A673 (cell line): ENCODE data around the gene B9D1. TPM values are rescaled to one million over a fixed set of nuclear protein-coding genes. Genes with fewer than 3 reads are reported as not detected.

Experiments used
- BruUV-seq: library from RNA; stranded (reverse); fragments of 400-500 nt; replicated peaks from 2 replicates; lab custom pipeline; 2021; lab: Mats Ljungman, UMichigan
- CTCF ChIA-PET: fragments of 300-600 bp; sonication (Branson Sonifier 250); formaldehyde crosslinking; loops from one replicate; lab custom pipeline; 2022; ENCODE audit warnings: antibody characterized with exemption; lab: Charles Lee
- POLR2A ChIA-PET: fragments of 300-600 bp; sonication (Branson Sonifier 250); formaldehyde crosslinking; loops from one replicate; lab custom pipeline; 2022; ENCODE audit warnings: antibody characterized with exemption; ENCODE audit not compliant: low non-redundant PET; lab: Charles Lee
- DNase-seq: peaks from one replicate; pipeline ENCODE4 v3.0.0-alpha.2; 2015; ENCODE audit warnings: low spot score
- H3K27ac ChIP-seq: fragments of 200-600 bp; sonication (generic); 2 replicates; pipeline ENCODE4 v1.5.1; 2016; ENCODE audit warnings: mixed run types, low read depth, mild to moderate bottlenecking, mixed read lengths, antibody characterized with exemption, low read length; ENCODE audit not compliant: poor library complexity, severe bottlenecking
- H3K27me3 ChIP-seq: fragments of 200-600 bp; sonication (generic); replicated peaks from 2 replicates; pipeline ENCODE4 v1.6.1; 2017; ENCODE audit warnings: mixed run types, low read depth, mild to moderate bottlenecking, mixed read lengths, antibody characterized with exemption, low read length; ENCODE audit not compliant: insufficient read depth, poor library complexity
- H3K36me3 ChIP-seq: fragments of 200-600 bp; sonication (generic); 2 replicates; pipeline ENCODE4 v1.6.1; 2016; ENCODE audit warnings: mixed run types, mild to moderate bottlenecking, mixed read lengths, antibody characterized with exemption, low read length; ENCODE audit not compliant: insufficient read depth, poor library complexity, severe bottlenecking
- H3K4me1 ChIP-seq: fragments of 200-600 bp; sonication (generic); 2 replicates; pipeline ENCODE4 v1.6.1; 2017; ENCODE audit warnings: mixed run types, mild to moderate bottlenecking, mixed read lengths, antibody characterized with exemption, low read length; ENCODE audit not compliant: insufficient read depth, poor library complexity, severe bottlenecking
- H3K4me3 ChIP-seq: fragments of 200-600 bp; sonication (generic); 2 replicates; pipeline ENCODE4 v1.5.1; 2016; ENCODE audit warnings: low read depth, mixed run types, mild to moderate bottlenecking, mixed read lengths, low read length; ENCODE audit not compliant: poor library complexity, severe bottlenecking
- H3K9me3 ChIP-seq: fragments of 200-600 bp; sonication (generic); 2 replicates; pipeline ENCODE4 v1.6.1; 2016; ENCODE audit warnings: mixed run types, low read depth, mild to moderate bottlenecking, mixed read lengths, antibody characterized with exemption, low read length; ENCODE audit not compliant: poor library complexity, severe bottlenecking
- EZH2 ChIP-seq: fragments of 200-600 bp; sonication (generic); IDR thresholded peaks from 2 replicates; pipeline ENCODE4 v1.6.1; 2017; ENCODE audit warnings: borderline replicate concordance, low read depth, mild to moderate bottlenecking, mixed read lengths, antibody characterized with exemption, low read length; ENCODE audit not compliant: poor library complexity, severe bottlenecking
- intact Hi-C: fragments of 100-400 bp; cut with micrococcal nuclease; formaldehyde crosslinking; loops from one replicate; pipeline ENCODE4 v1.10.0; 2022; ENCODE audit not compliant: unreplicated experiment
- total RNA-seq: library from RNA; stranded (reverse); gene quantifications from 2 replicates; pipeline ENCODE4 v1.2.3, GENCODE V29; 2021
- TF ChIP-seq, protein P1 (sequence below): fragments of 300-800, 200-600 bp; sonication (generic); conservative IDR thresholded peaks from 2 replicates; pipeline ENCODE4 v1.5.1; 2017; ENCODE audit warnings: low read depth, mild to moderate bottlenecking, antibody characterized with exemption, low read length, moderate library complexity, mixed read lengths

Gene B9D1
- total RNA-seq, 1 experiment from 2014 or later = 37.0 TPM

DNA sequence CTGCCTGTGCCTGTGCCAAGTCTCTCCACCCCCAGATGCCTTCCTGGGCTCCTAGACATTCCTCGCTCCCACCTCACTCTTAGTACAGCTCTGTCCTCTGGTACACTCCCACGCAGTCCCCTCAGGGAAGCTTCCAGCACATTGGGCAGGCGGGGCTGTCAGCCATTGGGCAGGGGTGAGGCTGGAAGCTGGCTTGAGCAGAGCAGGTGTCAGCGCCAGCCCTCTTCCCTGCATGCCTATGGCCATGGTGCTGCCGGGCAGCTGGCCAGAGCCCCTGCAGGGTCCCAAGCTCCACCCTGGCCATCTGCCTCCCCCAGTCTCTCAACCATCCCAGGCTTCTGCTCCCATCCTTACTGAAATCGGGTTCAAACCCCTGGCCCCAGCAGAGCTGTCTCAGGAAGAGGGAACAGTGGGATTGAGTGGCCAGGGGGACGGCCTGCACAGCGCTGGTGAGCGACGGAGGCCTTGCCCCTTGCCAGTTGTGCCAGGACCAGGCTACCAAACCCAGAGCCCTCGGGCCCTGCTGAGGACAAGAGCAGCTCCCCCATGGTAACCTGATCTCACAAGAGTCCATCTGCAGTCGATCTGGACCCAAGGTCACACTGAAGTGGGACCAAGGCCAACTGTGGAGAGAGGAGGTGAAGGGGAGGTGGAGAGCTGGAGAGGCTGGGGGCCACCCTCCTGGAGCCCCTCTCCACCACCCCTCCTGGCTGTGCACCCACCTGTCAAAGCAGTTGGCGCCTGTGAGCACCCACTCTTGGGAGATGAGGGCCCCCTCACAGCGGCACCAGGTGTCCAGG lies 2.4 kb upstream of the B9D1 start:
- no peaks in the 10 kb centered on the region for H3K36me3 ChIP-seq
- H3K27me3 ChIP-seq = no peaks in the 10 kb centered on the region
- CTCF ChIA-PET = interaction anchor here (1.5 kb wide), 1 partner anchor 82 kb away, joined by 8 read pairs; no protein-coding TSS in a partner anchor
- no TSS peak for BruUV-seq
- H3K4me3 ChIP-seq = no peak overlapping the region
- TF ChIP-seq, protein P1, sequence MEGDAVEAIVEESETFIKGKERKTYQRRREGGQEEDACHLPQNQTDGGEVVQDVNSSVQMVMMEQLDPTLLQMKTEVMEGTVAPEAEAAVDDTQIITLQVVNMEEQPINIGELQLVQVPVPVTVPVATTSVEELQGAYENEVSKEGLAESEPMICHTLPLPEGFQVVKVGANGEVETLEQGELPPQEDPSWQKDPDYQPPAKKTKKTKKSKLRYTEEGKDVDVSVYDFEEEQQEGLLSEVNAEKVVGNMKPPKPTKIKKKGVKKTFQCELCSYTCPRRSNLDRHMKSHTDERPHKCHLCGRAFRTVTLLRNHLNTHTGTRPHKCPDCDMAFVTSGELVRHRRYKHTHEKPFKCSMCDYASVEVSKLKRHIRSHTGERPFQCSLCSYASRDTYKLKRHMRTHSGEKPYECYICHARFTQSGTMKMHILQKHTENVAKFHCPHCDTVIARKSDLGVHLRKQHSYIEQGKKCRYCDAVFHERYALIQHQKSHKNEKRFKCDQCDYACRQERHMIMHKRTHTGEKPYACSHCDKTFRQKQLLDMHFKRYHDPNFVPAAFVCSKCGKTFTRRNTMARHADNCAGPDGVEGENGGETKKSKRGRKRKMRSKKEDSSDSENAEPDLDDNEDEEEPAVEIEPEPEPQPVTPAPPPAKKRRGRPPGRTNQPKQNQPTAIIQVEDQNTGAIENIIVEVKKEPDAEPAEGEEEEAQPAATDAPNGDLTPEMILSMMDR = no peak
- TF ChIP-seq EZH2 = no peak
- peaks cover 22% of the 10 kb centered on the region for H3K4me1 ChIP-seq
- H3K9me3 ChIP-seq = no peaks in the 10 kb centered on the region
- no peak for DNase-seq
- POLR2A ChIA-PET = interaction anchor here (1.3 kb wide), 1 partner anchor 23 kb away, joined by 6 read pairs; no protein-coding TSS in a partner anchor
- intact Hi-C loops = loop anchor here (5.0 kb wide), 1 partner anchor 282 kb away; the partner anchor contains the start of gene ALDH3A2
- peak overlapping the region; percentile 11 for H3K27ac ChIP-seq

GRCh38 chr17:19363460-19364035 lies 1.0 kb upstream of the B9D1 start:
- no TSS peak for BruUV-seq
- Histone ChIP-seq H3K9me3 (no peaks in the 10 kb centered on the region), H3K4me1 (peaks cover 22% of the 10 kb centered on the region), H3K27me3 (no peaks in the 10 kb centered on the region), H3K27ac (no peak overlapping the region), H3K4me3 (no peak overlapping the region), H3K36me3 (no peaks in the 10 kb centered on the region)
- intact Hi-C loops = loop anchor here (1.0 to 5.0 kb wide), 4 partner anchors 84 to 399 kb away; partner anchors contain the start of gene ALDH3A2
- TF ChIP-seq, protein P1 = no peak
- TF ChIP-seq EZH2 = no peak
- CTCF ChIA-PET = interaction anchor here (0.5 to 2.0 kb wide), 8 partner anchors 14 to 399 kb away, joined by 3 to 41 read pairs (median 7); partner anchors contain the start of genes MAPK7 and MFAP4
- POLR2A ChIA-PET = no interaction called here
- DNase-seq = no peak

- POLR2A ChIA-PET = no interaction called here
Measured at GRCh38 chr17:19363114-19363438, 553 bp upstream of the B9D1 start.

More at GRCh38 chr17:19363114-19363438, 553 bp upstream of the B9D1 start:
- CTCF ChIA-PET = interaction anchor here (0.5 to 2.0 kb wide), 10 partner anchors 15 to 400 kb away, joined by 3 to 41 read pairs (median 6); partner anchors contain the start of genes MAPK7 and MFAP4
- no peak for DNase-seq
- peaks cover 22% of the 10 kb centered on the region for H3K4me1 ChIP-seq
- BruUV-seq = no TSS peak
- H3K27ac ChIP-seq = no peak overlapping the region
- no peaks in the 10 kb centered on the region for H3K27me3 ChIP-seq
- H3K9me3 ChIP-seq = no peaks in the 10 kb centered on the region
- H3K36me3 ChIP-seq = no peaks in the 10 kb centered on the region
- TF ChIP-seq, protein P1 = no peak
- TF ChIP-seq EZH2 = no peak
- H3K4me3 ChIP-seq = peak overlapping the region; percentile 85
- intact Hi-C loops = loop anchor here (1.0 to 5.0 kb wide), 4 partner anchors 84 to 399 kb away; partner anchors contain the start of gene ALDH3A2
